ENCODE results near the gene SEMA3G.

- TF ChIP-seq SUZ12 (IDR thresholded peaks at IDR 0.05; ENCODE audit: extremely low read depth, insufficient read depth, insufficient read length) (no peak), YY1 (IDR thresholded peaks at IDR 0.05; ENCODE audit: insufficient read depth, insufficient read length) (no peak)
These were observed 2.8 kb upstream of the SEMA3G start for GRCh38 chr3:52447512-52448355.
